ENCODE results near the gene MACROD2. TPM values are rescaled to one million over a fixed set of nuclear protein-coding genes. Genes with fewer than 3 reads are reported as not detected.

MACROD2 gene
- total RNA-seq, 1 experiment from 2014 or later: 2.3 TPM

DNA sequence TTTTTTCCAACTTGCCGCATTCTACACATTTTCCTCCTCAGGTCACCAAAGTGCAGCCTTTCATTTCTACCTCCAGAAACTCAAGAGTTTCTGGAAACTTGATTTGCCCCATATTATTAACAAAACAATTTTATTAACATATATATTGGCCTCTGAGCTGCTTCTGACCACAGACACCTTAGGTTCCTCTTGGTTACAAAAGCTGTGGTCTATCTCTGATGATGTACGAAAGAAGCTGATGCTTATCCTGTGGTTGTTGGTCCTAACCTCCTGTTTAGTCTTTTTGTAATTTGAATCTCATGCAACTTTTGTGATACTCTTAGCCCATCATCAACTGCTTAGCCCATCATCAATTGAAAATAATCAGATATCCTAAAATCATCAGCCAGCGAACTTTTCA, 1842.2 kb downstream of the MACROD2 start:
- no peak for DNase-seq (ENCODE audit: low spot score)

DNA sequence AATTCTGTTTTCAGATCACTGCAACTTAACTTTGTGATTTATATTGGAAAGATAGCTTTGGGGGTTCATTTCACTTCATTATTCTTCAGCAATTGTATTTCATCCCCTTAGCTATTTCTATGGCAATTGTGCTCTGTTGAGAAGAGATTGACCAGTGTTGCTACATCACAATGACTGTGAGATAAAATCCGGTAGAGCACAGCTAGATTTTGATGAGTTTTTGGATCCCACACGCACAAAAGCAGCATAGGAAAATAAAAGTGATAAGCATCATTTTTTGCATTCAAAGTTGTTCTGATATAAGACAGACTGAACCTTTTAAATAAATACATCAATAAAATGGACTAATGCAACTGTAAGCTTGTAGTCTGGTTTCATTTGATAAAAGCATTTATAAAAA, 1843.2 kb downstream of the MACROD2 start:
- DNase-seq (ENCODE audit: low spot score): no peak

DNA sequence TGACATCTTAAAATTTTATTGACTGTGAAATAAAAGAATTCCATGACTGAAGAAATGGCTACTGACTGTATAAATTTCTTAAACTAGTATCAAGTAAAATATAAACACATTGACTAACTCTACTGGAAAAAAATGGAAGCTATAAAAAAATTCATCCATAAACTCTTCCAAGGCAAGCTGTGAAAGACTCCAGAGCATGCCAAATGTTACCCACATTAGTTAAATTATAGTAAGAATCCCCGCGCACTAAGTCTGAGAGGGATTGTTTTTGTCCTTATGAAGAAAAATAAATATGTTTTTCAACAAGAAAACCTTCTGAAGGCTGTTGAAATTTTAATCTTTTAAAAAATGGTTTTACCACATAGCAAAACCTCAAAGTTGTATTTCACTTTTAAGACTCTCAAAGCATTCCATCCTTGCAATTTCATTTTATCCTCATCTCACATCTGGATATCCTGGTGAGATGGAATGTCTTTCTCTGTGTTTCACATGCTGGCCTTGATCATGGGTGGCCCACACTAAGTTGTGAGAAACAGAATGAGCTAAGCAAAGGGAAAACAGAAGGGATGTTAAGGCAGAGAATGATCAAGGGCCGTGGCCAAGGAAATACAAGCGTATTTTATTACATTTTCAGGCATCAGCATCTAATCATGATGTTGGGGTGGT, 1845.5 kb downstream of the MACROD2 start:
- DNase-seq (ENCODE audit: low spot score): no peak

DNA sequence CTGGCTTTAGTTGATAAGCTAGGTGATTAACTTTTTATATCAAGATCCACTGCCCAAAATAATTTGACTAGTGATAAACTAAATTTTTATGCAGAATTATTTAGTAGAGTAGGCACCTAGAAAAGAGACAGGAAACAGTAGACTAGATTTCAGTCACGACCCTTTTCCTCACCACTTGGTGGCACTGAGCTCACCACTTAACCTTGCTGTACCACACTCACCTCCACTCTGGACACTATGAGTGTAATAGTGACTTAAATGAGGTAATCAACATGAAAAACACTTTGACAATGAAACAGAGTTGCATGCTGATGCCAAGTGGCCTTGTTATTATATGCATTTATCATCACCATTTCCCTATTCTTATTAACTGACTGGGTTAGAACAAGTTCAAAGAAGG, 1847.6 kb downstream of the MACROD2 start:
- DNase-seq (ENCODE audit: low spot score): peak; percentile 16

DNA sequence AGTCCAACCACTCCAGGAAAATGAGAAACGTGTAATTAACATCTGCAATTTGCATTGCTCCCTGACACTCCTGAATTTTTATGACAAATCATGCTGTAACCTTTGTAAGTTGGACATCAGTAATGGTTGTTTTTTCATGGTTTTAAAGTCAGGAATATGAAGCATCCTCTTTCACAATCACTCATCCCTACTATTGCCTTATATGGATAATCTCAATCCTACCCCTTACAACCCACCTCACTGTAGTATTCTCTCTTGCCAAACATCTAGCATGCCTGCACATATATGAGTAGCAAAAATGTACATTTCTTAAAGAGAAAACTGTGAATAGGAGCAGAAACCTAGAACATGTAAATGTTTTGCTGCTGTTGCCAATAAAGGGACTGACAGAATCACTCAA, 1848.5 kb downstream of the MACROD2 start:
- no peak for DNase-seq (ENCODE audit: low spot score)

DNA sequence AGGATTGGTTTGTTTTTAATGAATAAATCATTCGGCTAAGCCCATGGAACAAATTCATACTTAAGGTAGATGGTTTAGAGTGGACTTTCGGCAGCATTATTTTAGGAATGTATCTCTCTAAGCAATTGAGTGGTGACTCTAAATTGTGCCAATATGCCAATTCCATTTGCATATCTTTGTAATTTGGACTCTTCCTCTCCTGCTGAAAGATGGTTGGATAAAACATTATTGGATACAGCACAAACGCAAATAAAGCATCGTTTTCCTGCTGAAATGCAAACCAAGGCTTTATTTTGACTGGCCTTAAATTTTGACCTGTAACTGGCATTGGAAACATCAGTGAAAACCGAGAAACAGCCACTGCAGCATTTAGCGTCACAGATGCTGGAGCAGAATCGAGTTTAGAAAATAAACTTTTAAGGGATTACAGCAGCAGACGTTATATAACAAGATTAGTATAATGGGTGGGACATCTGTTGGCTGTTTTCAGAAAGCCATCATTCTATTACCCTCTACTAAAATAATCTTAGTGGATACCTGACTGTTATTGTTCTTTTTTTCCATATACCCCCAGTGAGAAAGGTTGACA, 1852.0 kb downstream of the MACROD2 start:
- no peak for DNase-seq (ENCODE audit: low spot score)

DNA sequence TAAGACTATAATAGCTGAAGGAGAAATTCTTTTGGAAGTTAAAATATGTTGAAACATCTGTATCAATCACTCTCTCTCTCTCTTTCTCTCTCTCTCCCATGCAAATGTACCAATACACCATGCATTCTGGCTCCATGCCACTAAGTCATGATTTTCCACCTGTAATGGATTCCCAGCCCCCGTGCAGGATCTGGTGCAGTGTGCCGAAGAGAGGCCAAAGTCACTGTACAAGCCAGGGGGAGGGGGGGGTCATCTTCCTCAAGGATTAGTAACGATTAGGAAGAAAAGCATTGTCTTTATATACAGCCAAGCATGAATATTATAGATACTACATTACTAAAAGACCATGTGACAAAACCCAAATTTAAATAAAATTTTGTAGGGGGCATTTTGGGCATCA, 1852.8 kb downstream of the MACROD2 start:
- DNase-seq (ENCODE audit: low spot score): no peak

DNA sequence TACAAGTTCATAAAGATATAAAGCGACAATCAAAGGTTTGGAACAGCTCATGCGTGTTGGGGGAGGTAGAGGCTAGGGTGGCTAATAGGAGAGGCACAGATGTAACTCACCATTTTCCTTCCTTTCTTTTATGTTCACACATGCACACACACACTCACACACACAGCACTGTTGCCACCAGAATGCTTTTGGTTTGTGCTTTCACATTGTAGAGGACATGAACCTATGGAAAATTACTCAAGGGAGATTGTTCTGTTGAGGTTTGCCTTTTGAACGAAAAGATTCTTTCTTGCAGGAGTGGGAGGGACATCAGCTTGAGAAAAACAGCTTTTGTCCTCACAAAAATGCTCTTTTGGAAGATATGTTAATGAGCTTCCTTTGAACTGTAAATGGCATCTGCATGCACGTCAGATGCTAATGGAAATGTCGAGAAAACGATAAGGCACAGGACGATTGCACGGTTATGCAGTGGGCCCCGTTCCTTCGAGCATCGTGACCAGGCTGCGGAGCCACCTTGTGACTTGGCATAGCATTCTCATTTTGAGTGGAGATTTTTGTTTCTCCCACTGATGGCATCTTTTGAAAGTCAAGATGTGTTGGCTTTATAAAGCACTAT, 1853.8 kb downstream of the MACROD2 start:
- no peak for DNase-seq (ENCODE audit: low spot score)

DNA sequence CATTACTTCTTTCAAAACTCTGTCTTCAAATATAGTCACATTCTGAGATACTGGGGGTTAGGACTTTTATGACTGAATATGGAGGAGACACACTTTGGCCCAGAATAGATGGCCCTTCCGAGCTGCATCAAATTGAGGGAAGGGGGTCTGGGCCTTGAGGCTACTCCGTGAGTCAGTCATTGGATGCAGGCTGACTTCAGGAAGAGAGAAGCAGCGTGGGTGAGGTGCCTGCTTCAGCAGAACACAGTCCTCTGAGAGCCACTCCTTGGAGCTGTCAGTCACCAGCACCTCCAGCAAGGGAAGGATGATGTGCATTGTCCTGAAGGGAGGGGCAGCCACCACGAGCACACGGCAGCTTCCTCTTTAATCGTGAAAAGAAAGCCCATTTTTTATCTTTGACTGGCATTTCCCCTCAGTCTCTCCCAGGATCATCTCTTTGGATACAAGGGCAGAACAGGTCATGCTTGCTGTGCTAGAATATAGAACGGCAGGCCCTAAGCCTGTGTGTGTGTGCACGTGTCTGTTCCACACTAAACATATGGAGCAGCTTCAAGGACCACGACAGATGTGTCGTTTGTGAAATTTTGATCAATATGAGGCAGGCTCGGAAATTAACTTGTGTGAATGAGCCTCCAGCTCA, 1856.4 kb downstream of the MACROD2 start:
- DNase-seq (ENCODE audit: low spot score): no peak

DNA sequence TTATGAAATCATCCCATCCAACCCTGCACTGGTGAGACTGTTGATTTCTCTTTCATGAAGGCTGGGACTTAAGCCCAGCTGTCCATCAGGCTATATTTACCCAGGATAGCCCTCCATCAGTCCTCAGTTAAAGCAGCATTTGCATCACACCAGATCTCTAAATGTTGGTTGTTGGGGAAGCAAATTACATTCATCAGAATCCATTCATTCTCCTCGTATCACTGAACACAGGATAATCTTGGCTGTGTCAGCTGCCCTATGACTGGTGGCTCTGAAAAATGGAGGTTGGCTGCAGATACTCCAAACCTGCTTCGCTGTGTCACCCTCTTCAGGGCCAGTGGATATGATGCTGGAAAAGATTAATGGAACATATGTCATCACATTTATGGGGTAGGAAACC, 1859.6 kb downstream of the MACROD2 start:
- DNase-seq (ENCODE audit: low spot score): no peak

DNA sequence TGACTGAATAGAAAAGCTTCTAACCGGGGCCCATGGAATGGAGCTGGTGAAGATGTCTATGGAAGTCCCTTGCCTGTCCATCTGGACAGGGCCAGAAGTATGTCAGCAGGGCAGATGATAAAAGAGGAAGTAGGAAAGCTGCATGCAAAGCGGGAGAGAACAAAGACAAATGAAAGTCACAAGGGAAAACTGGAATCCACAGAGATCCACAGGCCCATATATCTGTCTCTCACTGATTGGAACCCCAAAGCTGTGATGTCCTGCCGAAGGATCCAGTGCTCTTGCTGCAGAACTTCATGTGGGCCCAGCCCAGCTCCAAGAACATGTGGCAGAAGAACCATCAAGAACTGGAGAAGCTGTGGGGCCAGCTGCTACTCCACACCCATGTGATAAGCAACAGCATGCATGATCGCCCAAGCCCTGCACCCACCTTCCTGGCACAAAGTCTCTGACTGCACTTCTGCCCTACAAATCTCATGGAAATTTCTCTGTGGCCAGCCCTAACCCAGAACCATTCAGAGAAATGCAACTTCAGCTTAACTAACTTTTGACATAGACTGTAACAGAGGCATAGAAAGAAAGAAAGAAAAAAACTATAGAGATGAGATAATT, 1862.0 kb downstream of the MACROD2 start:
- DNase-seq (ENCODE audit: low spot score): no peak

DNA sequence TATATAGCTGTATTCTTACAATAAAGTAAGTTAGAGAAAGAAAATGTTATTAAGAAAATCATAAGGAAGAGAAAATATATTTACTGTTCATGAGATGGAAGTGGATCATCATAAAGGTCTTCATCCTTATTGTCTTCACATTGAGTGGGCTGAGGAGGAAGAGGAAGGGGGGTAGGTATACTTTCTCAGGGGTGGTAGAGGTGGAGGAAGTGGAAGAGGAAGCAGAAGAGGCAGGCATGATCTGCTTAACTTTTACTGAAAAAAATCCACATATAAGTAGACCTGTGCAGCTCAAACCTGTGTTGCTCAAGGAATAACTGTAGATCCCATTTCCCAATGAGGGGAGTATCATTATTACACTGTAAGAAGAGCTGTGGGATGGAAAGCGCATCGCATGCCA, 1863.7 kb downstream of the MACROD2 start:
- DNase-seq (ENCODE audit: low spot score): no peak

DNA sequence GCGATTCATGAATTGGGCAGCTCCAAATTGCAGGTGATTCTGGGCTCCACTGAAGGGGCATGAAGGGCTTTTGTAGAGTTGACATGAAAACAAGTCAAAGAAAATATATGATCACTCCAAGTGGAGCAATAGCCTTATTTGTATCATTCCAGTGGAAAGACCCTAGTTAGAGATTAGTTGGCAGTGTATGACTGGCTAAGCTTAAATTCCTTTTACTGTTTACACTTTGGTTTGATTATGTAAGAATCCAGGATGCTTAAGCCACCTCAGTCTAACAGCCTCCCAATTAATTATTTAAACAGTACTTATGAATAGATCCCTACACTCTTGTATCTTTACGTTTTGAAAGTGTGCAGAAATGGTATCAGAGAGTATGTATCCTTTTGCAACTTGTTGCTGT, 1865.5 kb downstream of the MACROD2 start:
- DNase-seq (ENCODE audit: low spot score): no peak

DNA sequence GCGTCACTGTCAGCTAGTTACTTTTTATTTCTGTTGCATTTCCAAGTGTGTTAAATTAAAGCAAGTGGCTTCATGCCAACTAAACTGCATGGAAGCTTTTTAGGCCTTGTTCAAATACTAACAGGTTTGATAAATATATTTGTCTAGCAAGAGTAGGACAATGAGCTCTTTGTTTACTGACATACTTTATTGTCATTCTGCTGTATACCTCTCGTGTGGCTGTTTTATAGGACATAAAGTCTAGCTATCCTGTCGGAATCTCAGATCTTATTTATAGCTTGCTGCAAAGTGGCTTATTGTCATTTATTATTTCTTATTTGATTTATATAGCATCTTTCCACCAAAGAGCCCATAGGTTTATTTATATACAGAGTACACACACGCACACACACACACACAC, 1866.9 kb downstream of the MACROD2 start:
- DNase-seq (ENCODE audit: low spot score): peak; percentile 13

DNA sequence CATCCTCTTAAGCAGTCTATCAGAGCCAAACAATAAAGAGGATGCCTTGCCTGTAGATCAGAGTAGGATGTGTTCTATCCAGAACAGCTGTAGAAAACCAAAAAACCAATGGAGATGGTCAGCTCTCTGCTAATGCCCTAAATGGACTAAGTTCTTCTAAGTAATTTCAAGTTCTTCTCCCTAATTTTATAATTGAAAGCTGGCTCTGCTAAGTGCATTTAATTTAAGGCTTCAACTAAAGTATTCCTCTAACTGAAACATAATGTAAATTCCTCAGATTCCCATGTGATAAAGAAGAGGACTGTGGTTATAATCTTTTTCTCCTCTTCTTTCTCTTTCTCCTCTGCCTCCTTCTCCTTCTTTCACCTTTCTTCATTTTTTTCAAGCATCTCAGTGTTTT, 1868.4 kb downstream of the MACROD2 start:
- no peak for DNase-seq (ENCODE audit: low spot score)

DNA sequence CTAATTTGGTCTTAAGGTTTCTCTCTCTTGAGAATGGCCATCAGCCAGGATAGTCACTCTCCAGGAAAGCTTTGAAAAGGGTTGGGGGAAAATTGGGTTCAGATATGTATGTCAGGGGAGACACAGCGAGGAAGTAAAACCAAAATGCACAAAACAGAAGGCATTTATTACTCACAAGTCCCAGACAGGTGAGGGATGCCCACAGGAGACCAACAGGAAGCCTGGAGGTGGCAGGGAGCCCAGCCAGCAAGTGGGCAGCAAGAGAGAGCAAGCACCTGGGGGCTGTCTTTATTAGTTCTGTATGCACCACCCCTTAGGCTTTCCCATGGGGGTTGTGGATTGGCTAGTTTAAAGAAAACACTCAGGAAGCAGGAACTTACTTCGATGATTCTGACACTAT, 1870.2 kb downstream of the MACROD2 start:
- DNase-seq (ENCODE audit: low spot score): no peak

DNA sequence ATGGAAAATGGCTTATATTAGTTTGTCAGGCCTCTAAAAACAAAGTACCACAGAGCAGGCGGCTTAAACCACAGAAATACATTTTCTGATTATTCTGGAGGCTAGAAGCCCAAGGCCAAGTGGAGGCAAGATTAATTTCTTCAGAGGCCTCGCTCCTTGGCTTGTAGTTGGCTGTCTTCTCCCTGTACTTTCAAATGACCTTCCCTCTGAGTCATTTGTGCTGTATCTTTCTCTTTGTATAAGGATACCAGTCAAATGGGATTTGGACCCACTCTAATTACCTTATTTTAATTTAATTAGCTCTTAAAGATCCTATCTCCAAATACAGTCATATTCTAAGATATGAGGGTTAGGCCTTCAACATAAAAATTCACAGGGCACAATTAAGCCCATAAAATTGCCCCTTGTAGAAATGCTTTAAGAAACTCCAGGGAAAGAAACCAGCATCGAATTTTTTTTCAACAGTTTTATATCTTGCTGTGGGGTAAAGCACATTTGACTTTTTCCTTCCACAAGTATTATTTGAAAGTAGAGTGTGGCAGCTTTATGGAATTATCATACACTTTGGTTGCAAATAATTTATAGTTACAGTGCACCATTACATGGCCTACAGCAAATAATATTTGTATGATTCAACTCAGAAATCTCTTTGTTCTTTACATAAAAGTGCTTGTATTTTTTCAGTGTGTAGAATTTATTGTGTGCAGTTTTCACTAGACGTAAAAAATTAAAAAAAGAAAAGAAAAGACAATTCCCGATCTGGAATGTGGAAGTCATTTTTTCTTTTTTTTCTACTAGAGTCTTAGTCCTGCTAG, 1871.8 kb downstream of the MACROD2 start:
- no peak for DNase-seq (ENCODE audit: low spot score)

DNA sequence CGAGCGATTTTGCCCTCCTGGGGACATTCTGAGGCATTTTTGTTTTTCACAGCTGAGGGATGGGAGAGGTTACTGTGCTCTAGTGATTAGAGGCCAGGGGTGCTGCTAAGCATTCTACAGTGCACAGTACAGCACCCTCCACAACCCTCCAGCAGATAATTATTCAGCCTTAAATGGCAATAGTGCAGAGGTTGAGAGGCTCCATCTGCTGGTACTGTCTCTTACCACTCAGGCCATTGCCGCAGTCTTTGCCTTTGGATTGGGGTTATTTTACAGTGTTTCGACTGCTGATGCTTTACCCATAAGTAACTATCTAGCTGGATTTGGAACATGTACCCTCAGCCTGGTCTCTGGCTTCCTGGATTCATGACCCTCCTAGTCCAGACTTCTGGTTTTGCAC, 1872.6 kb downstream of the MACROD2 start:
- DNase-seq (ENCODE audit: low spot score): peak; percentile 41

DNA sequence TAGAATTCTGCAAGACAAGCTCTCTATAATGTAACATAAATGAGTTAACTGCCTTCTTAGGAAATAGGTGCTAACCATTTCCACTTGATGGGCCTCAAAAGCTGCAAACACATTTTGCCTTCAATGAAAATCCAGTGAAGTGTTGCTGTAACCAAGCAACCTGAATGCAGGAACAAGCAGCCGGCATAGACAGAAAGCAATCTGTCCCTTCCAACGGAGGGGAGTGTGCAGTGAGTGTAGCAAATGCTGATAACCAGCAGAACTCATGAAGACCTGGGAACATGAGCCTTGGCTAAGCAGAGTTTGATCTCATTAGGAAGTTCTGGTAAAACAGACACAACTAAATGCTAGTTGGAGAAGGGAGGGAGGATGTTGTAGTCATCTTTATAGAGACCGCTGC, 1880.1 kb downstream of the MACROD2 start:
- no peak for DNase-seq (ENCODE audit: low spot score)

DNA sequence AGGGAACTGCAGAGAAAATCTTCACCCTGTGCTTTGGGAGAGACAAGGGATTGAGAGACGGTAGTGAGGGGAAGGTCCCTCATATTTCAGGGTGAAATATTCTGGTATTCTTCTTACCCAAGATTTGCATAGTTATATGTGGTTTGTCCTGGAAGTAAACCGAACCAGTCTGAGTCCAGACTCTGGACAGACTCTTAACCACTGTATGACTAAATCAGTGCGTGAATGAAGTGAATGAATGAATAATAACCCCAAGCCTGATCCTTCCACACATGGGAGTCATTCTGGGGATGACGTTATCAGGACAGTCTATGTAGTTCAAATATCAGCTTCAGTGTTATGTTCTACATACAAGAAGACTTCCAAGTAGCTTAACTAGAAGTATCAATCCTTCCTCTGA, 1887.2 kb downstream of the MACROD2 start:
- no peak for DNase-seq (ENCODE audit: low spot score)

DNA sequence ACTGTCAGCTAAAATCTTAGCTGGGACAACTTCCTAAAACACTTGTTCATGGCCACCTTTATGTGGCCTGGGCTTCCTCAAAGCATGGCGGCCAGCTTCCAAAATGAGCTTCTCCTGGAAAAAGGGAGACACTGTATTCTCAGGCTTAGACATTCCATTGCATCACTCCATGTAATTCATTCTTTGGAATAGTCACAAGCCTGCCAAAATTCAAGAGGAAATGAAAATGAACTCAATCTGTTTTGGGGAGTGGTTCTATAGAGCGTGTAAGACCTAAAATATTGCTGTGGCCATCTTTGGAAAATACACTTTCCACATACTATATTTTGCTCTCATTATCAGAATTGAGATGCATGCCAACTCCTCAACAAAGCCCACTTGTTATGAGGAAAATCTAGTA, 1890.9 kb downstream of the MACROD2 start:
- no peak for DNase-seq (ENCODE audit: low spot score)

DNA sequence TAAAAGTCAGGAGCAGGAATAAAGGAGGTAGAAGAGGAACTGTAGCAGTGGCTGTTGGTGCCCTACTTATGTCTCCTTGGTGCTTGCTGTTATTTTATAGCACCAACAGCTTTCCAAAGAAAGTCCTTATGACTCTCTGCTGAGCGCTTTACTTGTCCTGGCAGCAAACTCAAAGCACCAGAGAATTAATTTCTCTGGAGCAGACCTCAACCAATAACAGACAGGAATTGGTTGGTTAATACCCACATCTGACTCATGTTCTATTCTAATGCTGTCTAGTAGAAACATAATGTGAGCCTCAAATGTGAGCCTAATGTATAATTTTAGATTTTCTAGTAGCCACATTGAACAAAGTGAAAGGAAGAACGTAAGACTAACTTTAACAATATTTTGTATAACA, 1892.1 kb downstream of the MACROD2 start:
- DNase-seq (ENCODE audit: low spot score): no peak

Data from HT-29 (cell line).